Transverse colon (tissue), 4 donors: Measurements from ENCODE around the gene CNTN1.

ENCODE experiments used
- CTCF ChIP-seq, 5 experiments: fragments of 200-600 bp in 3 of 5; fragments of 450-650 bp in 2 of 5; sonication (generic) in 3 of 5; IDR thresholded peaks; 1 replicate in 2 of 5; 2 replicates in 3 of 5; pipeline ENCODE4 v1.5.1; 2016 to 2017; ENCODE audit warnings: antibody characterized with exemption in 5 of 5, inconsistent platforms in 3 of 5, mild to moderate bottlenecking in 2 of 5, moderate library complexity in 1 of 5
- EP300 ChIP-seq: sonication (generic); formaldehyde crosslinking; IDR thresholded peaks from one replicate; pipeline ENCODE4 v1.6.1; 2017; ENCODE audit warnings: antibody characterized with exemption, low read depth
- POLR2A ChIP-seq: fragments of 450-650 bp; IDR thresholded peaks from one replicate; pipeline ENCODE4 v1.6.1; 2016; ENCODE audit warnings: antibody characterized with exemption, mild to moderate bottlenecking, moderate library complexity
- POLR2AphosphoS5 ChIP-seq, 3 donors: sonication (generic); formaldehyde crosslinking; IDR thresholded peaks; one replicate each; pipeline ENCODE4 v1.6.1; 2016; ENCODE audit warnings: antibody characterized with exemption in 3 of 3

- TF ChIP-seq CTCF (IDR thresholded peaks at IDR 0.05) (no peak), POLR2A (no peak), EP300 (no peak), POLR2AphosphoS5 (IDR thresholded peaks at IDR 0.05) (no peak)
These were observed at the start of gene CNTN1 for GRCh38 chr12:40691913-40692764.
